ENCODE results near the gene LYPD6.

Gene LYPD6

GRCh38 chr2:149360106-149360505, 29.7 kb downstream of the LYPD6 start:
- no peaks in the 10 kb centered on the region for H3K9me3 Mint-ChIP-seq
- no peak for ATAC-seq (replicated peaks)
- DNase-seq: no peak
- peaks cover 0 to 3% of the 10 kb centered on the region in 2 donors for H3K4me1 Mint-ChIP-seq (ENCODE audit: low read depth in 2 of 2)
- no peak overlapping the region for H3K4me3 Mint-ChIP-seq
- H3K27me3 Mint-ChIP-seq: peaks cover 11 to 24% of the 10 kb centered on the region in 2 donors
- no peak overlapping the region for H3K27ac Mint-ChIP-seq
- no peaks in the 10 kb centered on the region for H3K36me3 Mint-ChIP-seq (ENCODE audit: insufficient read depth)

- Mint-ChIP-seq H3K4me3 (no peak overlapping the region), H3K27me3 (peaks cover 32 to 47% of the 10 kb centered on the region in 2 donors), H3K27ac (no peak overlapping the region), H3K36me3 (ENCODE audit: insufficient read depth) (no peaks in the 10 kb centered on the region), H3K9me3 (peaks cover 0 to 6% of the 10 kb centered on the region in 2 donors), H3K4me1 (ENCODE audit: low read depth in 2 of 2) (peaks cover 0 to 3% of the 10 kb centered on the region in 2 donors)
- DNase-seq (no peak), ATAC-seq (replicated peaks) (no peak)
Observed at GRCh38 chr2:149363958-149364357, 33.6 kb downstream of the LYPD6 start.

- Mint-ChIP-seq H3K36me3 (ENCODE audit: insufficient read depth) (no peaks in the 10 kb centered on the region), H3K27me3 (peaks cover 32 to 52% of the 10 kb centered on the region in 2 donors), H3K9me3 (peaks cover 5 to 6% of the 10 kb centered on the region in 2 donors), H3K27ac (no peak overlapping the region), H3K4me1 (ENCODE audit: low read depth in 2 of 2) (no peaks in the 10 kb centered on the region), H3K4me3 (no peak overlapping the region)
- no peak for DNase-seq
- no peak for ATAC-seq (replicated peaks)
Observed at GRCh38 chr2:149364839-149365238, 34.5 kb downstream of the LYPD6 start.

- Mint-ChIP-seq H3K4me1 (ENCODE audit: low read depth in 2 of 2) (no peaks in the 10 kb centered on the region), H3K27me3 (peaks cover 26 to 52% of the 10 kb centered on the region in 2 donors), H3K4me3 (no peak overlapping the region), H3K36me3 (ENCODE audit: insufficient read depth) (no peaks in the 10 kb centered on the region), H3K9me3 (peaks cover 5 to 6% of the 10 kb centered on the region in 2 donors), H3K27ac (no peak overlapping the region)
- DNase-seq: no peak
- ATAC-seq (replicated peaks): no peak
Observed at GRCh38 chr2:149365931-149366583, 35.7 kb downstream of the LYPD6 start.

GRCh38 chr2:149370061-149370775, 39.8 kb downstream of the LYPD6 start:
- no peaks in the 10 kb centered on the region for H3K36me3 Mint-ChIP-seq (ENCODE audit: insufficient read depth)
- DNase-seq (no peak), ATAC-seq (replicated peaks) (no peak)
- no peak overlapping the region for H3K27ac Mint-ChIP-seq
- no peak overlapping the region for H3K4me3 Mint-ChIP-seq
- H3K4me1 Mint-ChIP-seq (ENCODE audit: low read depth in 2 of 2): no peaks in the 10 kb centered on the region
- H3K27me3 Mint-ChIP-seq: peaks cover 21 to 36% of the 10 kb centered on the region in 2 donors
- H3K9me3 Mint-ChIP-seq: peaks cover 6 to 7% of the 10 kb centered on the region in 2 donors

GRCh38 chr2:149371476-149371875, 41.1 kb downstream of the LYPD6 start:
- H3K4me1 Mint-ChIP-seq (ENCODE audit: low read depth in 2 of 2): no peaks in the 10 kb centered on the region
- H3K27me3 Mint-ChIP-seq: peaks cover 21 to 36% of the 10 kb centered on the region in 2 donors
- peaks cover 6 to 7% of the 10 kb centered on the region in 2 donors for H3K9me3 Mint-ChIP-seq
- H3K4me3 Mint-ChIP-seq: no peak overlapping the region
- DNase-seq: no peak
- no peak overlapping the region for H3K27ac Mint-ChIP-seq
- no peak for ATAC-seq (replicated peaks)
- H3K36me3 Mint-ChIP-seq (ENCODE audit: insufficient read depth): no peaks in the 10 kb centered on the region

GRCh38 chr2:149375801-149376361, 45.5 kb downstream of the LYPD6 start:
- Mint-ChIP-seq H3K4me3 (no peak overlapping the region), H3K4me1 (ENCODE audit: low read depth in 2 of 2) (no peaks in the 10 kb centered on the region), H3K36me3 (ENCODE audit: insufficient read depth) (no peaks in the 10 kb centered on the region), H3K27me3 (peaks cover 0 to 7% of the 10 kb centered on the region in 2 donors), H3K9me3 (peaks cover 0 to 2% of the 10 kb centered on the region in 2 donors), H3K27ac (no peak overlapping the region)
- DNase-seq (no peak), ATAC-seq (replicated peaks) (no peak)

GRCh38 chr2:149380205-149380604, 49.8 kb downstream of the LYPD6 start:
- Mint-ChIP-seq H3K4me1 (ENCODE audit: low read depth in 2 of 2) (no peaks in the 10 kb centered on the region), H3K27ac (no peak overlapping the region), H3K36me3 (ENCODE audit: insufficient read depth) (no peaks in the 10 kb centered on the region), H3K4me3 (no peak overlapping the region), H3K9me3 (peaks cover 0 to 3% of the 10 kb centered on the region in 2 donors), H3K27me3 (peaks cover 0 to 6% of the 10 kb centered on the region in 2 donors)
- no peak for DNase-seq
- ATAC-seq (replicated peaks): no peak

DNA sequence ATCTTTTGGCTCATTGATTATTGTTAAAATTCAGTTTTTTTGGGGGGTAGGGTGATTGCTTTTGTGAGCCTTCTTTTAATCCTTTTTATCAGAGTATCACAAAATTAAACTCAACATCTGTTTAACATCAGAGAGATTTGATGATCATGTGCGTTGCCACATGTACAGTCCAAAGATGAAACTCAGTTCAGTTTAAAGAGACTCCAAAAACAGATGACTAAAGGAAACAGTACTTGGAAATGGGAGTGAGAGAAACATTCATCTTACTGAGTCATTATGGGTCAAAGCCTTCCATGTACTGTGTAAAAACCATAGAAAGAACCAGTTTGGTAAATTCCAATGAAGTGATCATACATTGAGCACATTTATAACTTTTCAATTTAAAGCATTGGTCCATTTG, 53.0 kb downstream of the LYPD6 start:
- DNase-seq (no peak), ATAC-seq (replicated peaks) (no peak)
- Mint-ChIP-seq H3K27me3 (peaks cover 0 to 13% of the 10 kb centered on the region in 2 donors), H3K4me1 (ENCODE audit: low read depth in 2 of 2) (no peaks in the 10 kb centered on the region), H3K4me3 (no peak overlapping the region), H3K9me3 (peaks cover 0 to 7% of the 10 kb centered on the region in 2 donors), H3K27ac (no peak overlapping the region), H3K36me3 (ENCODE audit: insufficient read depth) (no peaks in the 10 kb centered on the region)

DNA sequence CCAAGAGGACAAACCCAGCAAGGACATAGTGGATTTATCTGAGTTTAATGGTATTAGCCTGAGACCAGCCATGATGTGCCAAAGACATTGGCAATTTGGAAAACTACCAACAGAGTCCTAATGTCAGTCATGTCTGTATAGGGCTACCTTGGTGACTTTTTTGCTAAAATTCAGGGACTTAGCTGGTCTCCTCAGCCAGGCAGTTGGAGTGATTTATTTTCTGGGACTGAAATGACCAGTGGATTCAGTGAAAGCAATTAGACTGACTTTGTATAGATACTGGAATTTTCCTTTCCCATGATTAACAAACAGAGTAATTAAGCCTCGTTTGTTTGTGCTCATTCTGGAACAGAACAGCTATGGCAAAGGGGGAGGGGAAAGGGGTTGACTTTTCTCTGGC, 55.0 kb downstream of the LYPD6 start:
- Mint-ChIP-seq H3K4me1 (ENCODE audit: low read depth in 2 of 2) (no peaks in the 10 kb centered on the region), H3K36me3 (ENCODE audit: insufficient read depth) (no peaks in the 10 kb centered on the region), H3K27me3 (peaks cover 0 to 13% of the 10 kb centered on the region in 2 donors), H3K27ac (no peak overlapping the region), H3K4me3 (no peak overlapping the region), H3K9me3 (peaks cover 0 to 7% of the 10 kb centered on the region in 2 donors)
- ATAC-seq (replicated peaks) (no peak), DNase-seq (no peak)

- Mint-ChIP-seq H3K27me3 (peaks cover 0 to 13% of the 10 kb centered on the region in 2 donors), H3K4me3 (no peak overlapping the region), H3K4me1 (ENCODE audit: low read depth in 2 of 2) (no peaks in the 10 kb centered on the region), H3K9me3 (peaks cover 2 to 7% of the 10 kb centered on the region in 2 donors), H3K36me3 (ENCODE audit: insufficient read depth) (no peaks in the 10 kb centered on the region), H3K27ac (no peak overlapping the region)
- no peak for ATAC-seq (replicated peaks)
- no peak for DNase-seq
Observed at GRCh38 chr2:149387411-149387810, 57.0 kb downstream of the LYPD6 start.

GRCh38 chr2:149388120-149388816, 57.9 kb downstream of the LYPD6 start:
- no peak for DNase-seq
- Mint-ChIP-seq H3K9me3 (peaks cover 2 to 7% of the 10 kb centered on the region in 2 donors), H3K4me3 (no peak overlapping the region), H3K27me3 (peaks cover 0 to 13% of the 10 kb centered on the region in 2 donors), H3K4me1 (ENCODE audit: low read depth in 2 of 2) (no peaks in the 10 kb centered on the region), H3K36me3 (ENCODE audit: insufficient read depth) (no peaks in the 10 kb centered on the region), H3K27ac (no peak overlapping the region)
- ATAC-seq (replicated peaks): no peak

DNA sequence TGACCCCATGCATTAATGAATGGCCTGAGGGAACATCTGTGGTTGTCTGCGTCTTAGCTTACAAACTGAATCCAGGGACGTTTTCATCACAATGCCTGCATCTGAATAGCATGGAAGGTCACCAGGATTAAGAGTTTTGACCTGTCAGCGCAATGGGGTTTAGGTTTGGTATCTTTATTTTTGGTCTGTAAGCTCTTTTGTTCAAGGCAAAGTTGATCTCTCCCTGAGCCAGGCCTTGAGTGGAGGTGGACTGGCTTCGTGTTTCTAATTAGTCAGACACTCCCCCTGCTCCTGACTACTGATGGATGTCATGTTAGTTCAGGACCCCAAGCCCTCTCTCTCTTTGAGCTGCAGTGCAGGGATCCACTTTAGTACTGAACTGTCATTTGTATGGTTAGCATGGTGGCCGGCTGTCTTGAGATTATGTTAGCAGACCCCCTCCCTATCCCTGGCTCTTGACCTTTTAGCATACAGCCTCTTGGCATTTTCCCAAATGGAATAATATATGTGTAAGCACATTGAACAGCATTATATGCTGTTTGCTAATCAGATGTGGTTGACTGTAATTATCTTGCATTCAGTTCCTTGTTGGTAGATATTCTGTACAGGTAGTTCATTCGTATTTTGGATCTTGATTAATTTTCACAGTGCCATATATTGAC, 59.2 kb downstream of the LYPD6 start:
- no peaks in the 10 kb centered on the region for H3K4me1 Mint-ChIP-seq (ENCODE audit: low read depth in 2 of 2)

More for the DNA sequence above, 59.2 kb downstream of the LYPD6 start:
- H3K27ac Mint-ChIP-seq: no peak overlapping the region
- H3K4me3 Mint-ChIP-seq: no peak overlapping the region
- H3K9me3 Mint-ChIP-seq: peaks cover 2 to 7% of the 10 kb centered on the region in 2 donors
- DNase-seq: no peak
- peaks cover 0 to 13% of the 10 kb centered on the region in 2 donors for H3K27me3 Mint-ChIP-seq
- ATAC-seq (replicated peaks): no peak
- no peaks in the 10 kb centered on the region for H3K36me3 Mint-ChIP-seq (ENCODE audit: insufficient read depth)
